H1 (cell line): Measurements from ENCODE around the gene GNAO1. TPM values are rescaled to one million over a fixed set of nuclear protein-coding genes. Genes with fewer than 3 reads are reported as not detected.

Experiments
- RAD21 ChIP-seq, 2 experiments: IDR thresholded peaks in 1 of 2; conservative IDR thresholded peaks in 1 of 2; 2 replicates each; pipeline ENCODE4 v1.6.1; 2011; ENCODE audit warnings: low read depth in 2 of 2, low read length in 2 of 2, improper control_type of control experiment in 1 of 2, inconsistent platforms in 1 of 2, mild to moderate bottlenecking in 1 of 2, moderate library complexity in 1 of 2
- SP4 ChIP-seq: IDR thresholded peaks from 2 replicates; pipeline ENCODE4 v1.6.1; 2012; ENCODE audit warnings: low read length, inconsistent platforms
- TEAD4 ChIP-seq: IDR thresholded peaks from 2 replicates; pipeline ENCODE4 v1.6.1; 2012; ENCODE audit warnings: low read depth, low read length, inconsistent platforms, mixed read lengths
- polyA plus RNA-seq, 7 experiments: library from polyadenylated mRNA; depleted of rRNA in 3 of 7; stranded (reverse) in 5 of 7; unstranded in 2 of 7; fragments of >200 nt in 5 of 7; fragments of 200-250 nt in 2 of 7; gene quantifications; 1 replicate in 5 of 7; 2 replicates in 1 of 7; 4 replicates in 1 of 7; pipeline versions ENCODE4 v1.2.1 to v1.2.3, GENCODE V29; 2011 to 2013; ENCODE audit warnings: missing spikeins in 2 of 7, mixed read lengths in 2 of 7
- total RNA-seq: library from RNA; stranded (reverse); fragmentation: NEBNext Ultra II Directional; extraction: Animal tissue kit (Norgen Biotek cat#: 25700); gene quantifications from 2 replicates; pipeline ENCODE4 v1.2.1, GENCODE V29; 2021
- TF ChIP-seq, protein P1 (sequence below): fragments of 300-600 bp; sonication (generic); IDR thresholded peaks from 2 replicates; pipeline ENCODE4 v1.7.1; 2012; ENCODE audit warnings: low read length, moderate library complexity, mild to moderate bottlenecking, inconsistent platforms; ENCODE audit not compliant: insufficient replicate concordance

The GNAO1 gene
- total and polyA plus RNA-seq, 2 of the 8 experiments (the other 6 are each of a cell fraction or from before 2014, with no cell fraction given) = 6.7 to 34.4 TPM

DNA sequence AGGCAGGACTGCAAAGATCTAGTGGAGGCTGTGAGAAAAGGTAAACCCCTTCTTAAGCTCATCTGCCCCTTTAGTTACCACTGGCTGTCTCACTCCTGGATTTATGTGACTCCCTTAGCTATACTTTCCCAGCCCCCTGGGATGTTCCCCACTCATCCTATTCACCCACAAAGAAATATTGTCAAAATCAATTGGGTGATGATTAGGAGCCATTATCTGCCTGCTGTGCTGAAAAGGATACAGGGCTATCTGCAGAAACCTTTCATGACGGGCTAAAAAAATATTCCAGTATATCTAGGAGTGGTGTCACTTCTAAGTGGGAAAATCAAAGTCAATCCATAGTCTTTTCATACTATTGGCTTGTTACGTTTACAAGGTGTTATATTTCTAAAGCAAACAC is 8.0 kb upstream of the GNAO1 start (continued):
- TF ChIP-seq, protein P1, sequence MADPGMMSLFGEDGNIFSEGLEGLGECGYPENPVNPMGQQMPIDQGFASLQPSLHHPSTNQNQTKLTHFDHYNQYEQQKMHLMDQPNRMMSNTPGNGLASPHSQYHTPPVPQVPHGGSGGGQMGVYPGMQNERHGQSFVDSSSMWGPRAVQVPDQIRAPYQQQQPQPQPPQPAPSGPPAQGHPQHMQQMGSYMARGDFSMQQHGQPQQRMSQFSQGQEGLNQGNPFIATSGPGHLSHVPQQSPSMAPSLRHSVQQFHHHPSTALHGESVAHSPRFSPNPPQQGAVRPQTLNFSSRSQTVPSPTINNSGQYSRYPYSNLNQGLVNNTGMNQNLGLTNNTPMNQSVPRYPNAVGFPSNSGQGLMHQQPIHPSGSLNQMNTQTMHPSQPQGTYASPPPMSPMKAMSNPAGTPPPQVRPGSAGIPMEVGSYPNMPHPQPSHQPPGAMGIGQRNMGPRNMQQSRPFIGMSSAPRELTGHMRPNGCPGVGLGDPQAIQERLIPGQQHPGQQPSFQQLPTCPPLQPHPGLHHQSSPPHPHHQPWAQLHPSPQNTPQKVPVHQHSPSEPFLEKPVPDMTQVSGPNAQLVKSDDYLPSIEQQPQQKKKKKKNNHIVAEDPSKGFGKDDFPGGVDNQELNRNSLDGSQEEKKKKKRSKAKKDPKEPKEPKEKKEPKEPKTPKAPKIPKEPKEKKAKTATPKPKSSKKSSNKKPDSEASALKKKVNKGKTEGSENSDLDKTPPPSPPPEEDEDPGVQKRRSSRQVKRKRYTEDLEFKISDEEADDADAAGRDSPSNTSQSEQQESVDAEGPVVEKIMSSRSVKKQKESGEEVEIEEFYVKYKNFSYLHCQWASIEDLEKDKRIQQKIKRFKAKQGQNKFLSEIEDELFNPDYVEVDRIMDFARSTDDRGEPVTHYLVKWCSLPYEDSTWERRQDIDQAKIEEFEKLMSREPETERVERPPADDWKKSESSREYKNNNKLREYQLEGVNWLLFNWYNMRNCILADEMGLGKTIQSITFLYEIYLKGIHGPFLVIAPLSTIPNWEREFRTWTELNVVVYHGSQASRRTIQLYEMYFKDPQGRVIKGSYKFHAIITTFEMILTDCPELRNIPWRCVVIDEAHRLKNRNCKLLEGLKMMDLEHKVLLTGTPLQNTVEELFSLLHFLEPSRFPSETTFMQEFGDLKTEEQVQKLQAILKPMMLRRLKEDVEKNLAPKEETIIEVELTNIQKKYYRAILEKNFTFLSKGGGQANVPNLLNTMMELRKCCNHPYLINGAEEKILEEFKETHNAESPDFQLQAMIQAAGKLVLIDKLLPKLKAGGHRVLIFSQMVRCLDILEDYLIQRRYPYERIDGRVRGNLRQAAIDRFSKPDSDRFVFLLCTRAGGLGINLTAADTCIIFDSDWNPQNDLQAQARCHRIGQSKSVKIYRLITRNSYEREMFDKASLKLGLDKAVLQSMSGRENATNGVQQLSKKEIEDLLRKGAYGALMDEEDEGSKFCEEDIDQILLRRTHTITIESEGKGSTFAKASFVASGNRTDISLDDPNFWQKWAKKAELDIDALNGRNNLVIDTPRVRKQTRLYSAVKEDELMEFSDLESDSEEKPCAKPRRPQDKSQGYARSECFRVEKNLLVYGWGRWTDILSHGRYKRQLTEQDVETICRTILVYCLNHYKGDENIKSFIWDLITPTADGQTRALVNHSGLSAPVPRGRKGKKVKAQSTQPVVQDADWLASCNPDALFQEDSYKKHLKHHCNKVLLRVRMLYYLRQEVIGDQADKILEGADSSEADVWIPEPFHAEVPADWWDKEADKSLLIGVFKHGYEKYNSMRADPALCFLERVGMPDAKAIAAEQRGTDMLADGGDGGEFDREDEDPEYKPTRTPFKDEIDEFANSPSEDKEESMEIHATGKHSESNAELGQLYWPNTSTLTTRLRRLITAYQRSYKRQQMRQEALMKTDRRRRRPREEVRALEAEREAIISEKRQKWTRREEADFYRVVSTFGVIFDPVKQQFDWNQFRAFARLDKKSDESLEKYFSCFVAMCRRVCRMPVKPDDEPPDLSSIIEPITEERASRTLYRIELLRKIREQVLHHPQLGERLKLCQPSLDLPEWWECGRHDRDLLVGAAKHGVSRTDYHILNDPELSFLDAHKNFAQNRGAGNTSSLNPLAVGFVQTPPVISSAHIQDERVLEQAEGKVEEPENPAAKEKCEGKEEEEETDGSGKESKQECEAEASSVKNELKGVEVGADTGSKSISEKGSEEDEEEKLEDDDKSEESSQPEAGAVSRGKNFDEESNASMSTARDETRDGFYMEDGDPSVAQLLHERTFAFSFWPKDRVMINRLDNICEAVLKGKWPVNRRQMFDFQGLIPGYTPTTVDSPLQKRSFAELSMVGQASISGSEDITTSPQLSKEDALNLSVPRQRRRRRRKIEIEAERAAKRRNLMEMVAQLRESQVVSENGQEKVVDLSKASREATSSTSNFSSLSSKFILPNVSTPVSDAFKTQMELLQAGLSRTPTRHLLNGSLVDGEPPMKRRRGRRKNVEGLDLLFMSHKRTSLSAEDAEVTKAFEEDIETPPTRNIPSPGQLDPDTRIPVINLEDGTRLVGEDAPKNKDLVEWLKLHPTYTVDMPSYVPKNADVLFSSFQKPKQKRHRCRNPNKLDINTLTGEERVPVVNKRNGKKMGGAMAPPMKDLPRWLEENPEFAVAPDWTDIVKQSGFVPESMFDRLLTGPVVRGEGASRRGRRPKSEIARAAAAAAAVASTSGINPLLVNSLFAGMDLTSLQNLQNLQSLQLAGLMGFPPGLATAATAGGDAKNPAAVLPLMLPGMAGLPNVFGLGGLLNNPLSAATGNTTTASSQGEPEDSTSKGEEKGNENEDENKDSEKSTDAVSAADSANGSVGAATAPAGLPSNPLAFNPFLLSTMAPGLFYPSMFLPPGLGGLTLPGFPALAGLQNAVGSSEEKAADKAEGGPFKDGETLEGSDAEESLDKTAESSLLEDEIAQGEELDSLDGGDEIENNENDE = no peak
- TF ChIP-seq RAD21 (IDR thresholded peaks at IDR 0.05 in 1 of 2, conservative IDR thresholded peaks at IDR 0.05 in 1 of 2; ENCODE audit: low read depth in 2 of 2, low read length in 2 of 2) (no peak), SP4 (no peak), TEAD4 (no peak)
